Heart right ventricle (tissue), 16 donors: ENCODE measurements around the gene ZNF778. TPM values are rescaled to one million over a fixed set of nuclear protein-coding genes. Genes with fewer than 3 reads are reported as not detected.
A peak's percentile ranks its signal among the peaks of the same experiment; 100 is the strongest.
"Not testable (repeated sequence)": the region's sequence is repeated elsewhere in the genome, so short reads cannot be mapped to it uniquely, and the experiment has no call there.

Experiments used
- ATAC-seq, 8 donors: fragments of 200-7000 bp; cut with Tn5 transposase; one replicate each; pipeline ENCODE4 v1.9.1; 2020; ENCODE audit warnings: mild to moderate bottlenecking in 8 of 8, moderate library complexity in 8 of 8, moderate number of reproducible peaks in 1 of 8
- DNase-seq, 2 donors: peaks; one replicate each; pipeline ENCODE4 v3.0.0-alpha.2; 2020
- H3K27ac ChIP-seq, 10 donors: fragments of 200-600 bp; sonication (generic) in 2 of 10; one replicate each; pipeline versions ENCODE4 v1.5.0 to v1.8.0; 2020 to 2022; ENCODE audit warnings: mild to moderate bottlenecking in 3 of 10
- H3K27me3 ChIP-seq, 7 donors: fragments of 200-600 bp; one replicate each; pipeline ENCODE4 v1.8.0; 2021 to 2022; ENCODE audit warnings: mild to moderate bottlenecking in 2 of 7
- H3K36me3 ChIP-seq, 9 donors: fragments of 200-600 bp; sonication (generic) in 1 of 9; one replicate each; pipeline versions ENCODE4 v1.5.0 to v1.8.0; 2020 to 2022; ENCODE audit warnings: mild to moderate bottlenecking in 2 of 9
- H3K4me1 ChIP-seq, 9 donors: fragments of 200-600 bp; sonication (generic) in 1 of 9; one replicate each; pipeline versions ENCODE4 v1.5.0 to v1.8.0; 2020 to 2022; ENCODE audit warnings: mild to moderate bottlenecking in 4 of 9
- H3K4me3 ChIP-seq, 10 donors: fragments of 200-600 bp; sonication (generic) in 2 of 10; one replicate each; pipeline versions ENCODE4 v1.5.0 to v1.8.0; 2020 to 2022; ENCODE audit warnings: mild to moderate bottlenecking in 7 of 10, moderate library complexity in 2 of 10
- H3K9me3 ChIP-seq, 11 donors: fragments of 200-600 bp in 10 of 11; sonication (generic) in 2 of 11; one replicate each; pipeline versions ENCODE4 v1.5.0 to v1.8.0; 2013 to 2022; ENCODE audit warnings: mild to moderate bottlenecking in 2 of 11, control low read depth in 1 of 11, moderate library complexity in 1 of 11
- WGBS, 2 donors: extraction: QIAGEN DNeasy Blood & Tissue Kit; methylation state at CpG; one replicate each; pipeline ENCODE4 v1.1.7; 2013; ENCODE audit warnings: inconsistent platforms in 1 of 2; 5-methylcytosine and 5-hydroxymethylcytosine counted together
- intact Hi-C, 10 donors: fragments of 100-400 bp; cut with DNase I; formaldehyde crosslinking; loops; one replicate each; pipeline versions ENCODE4 v1.11.1 to v1.14.2; 2022
- polyA plus RNA-seq, 2 donors: library from polyadenylated mRNA; stranded (reverse); fragments of 200-250 nt; gene quantifications; one replicate each; pipeline ENCODE4 v1.2.3, GENCODE V29; 2013
- total RNA-seq, 10 donors: library from RNA; stranded (reverse); fragmentation: NEBNext Ultra II Directional in 3 of 10; extraction: Animal tissue kit (Norgen Biotek cat#: 25700) in 3 of 10; gene quantifications; one replicate each; pipeline versions ENCODE4 v1.2.1 to v1.2.4, GENCODE V29; 2021 to 2023
- TF ChIP-seq, protein P1 (sequence below), 9 donors: fragments of 200-600 bp; sonication (generic) in 2 of 9; IDR thresholded peaks; one replicate each; pipeline versions ENCODE4 v1.5.0 to v1.8.0; 2021 to 2022; ENCODE audit warnings: antibody characterized with exemption in 9 of 9, mild to moderate bottlenecking in 5 of 9, moderate library complexity in 1 of 9
- donor health status: Arrhythmogenic right ventricular cardiomyopathy.
- donor health status: ischemic (EF 13 %, LVEDD 7.1; RV severe dilation, severe dysfunction).
- donor health status: healthy with polysubstance abuse.
- donor health status: DM: no; HTN: yes; CAD: no.
- donor health status: DM: no; HTN: no; CAD: no.
- donor health status: ischemic (EF 25% LVEDD 6.9; RV normal size, moderate dysfunction).
- donor health status: ischemic (EF 25% LVEDD 5.7; RV mildly dilated, moderate dysfunction).
- donor health status: healthy.
- donor health status: DM: yes; HTN: yes; CAD: no.
- donor health status: Ischemic cardiomyopathy.
- donor health status: ischemic (EF 35%, LVEDD 5.7; RV mildly dilated, moderate dysfunction).
- donor health status: nonischemic (EF 11% LVEDD 7.7; RV severe dilation, severe dysfunction).
- donor health status: DM: yes; HTN: yes; CAD: no.
- donor health status: PGD.
- donor health status: ischemic (EF 29% LVEDD 5.4; RV normal size, mild dysfunction).
- donor health status: nonischemic (EF 23%, LVEDD 6.1; RV moderate dilation, normal function).

The ZNF778 gene
- total and polyA plus RNA-seq, 12 donors = 1.7 to 11.3 (median 8.2) TPM

- no peak overlapping the region for H3K4me3 ChIP-seq
- TF ChIP-seq, protein P1, sequence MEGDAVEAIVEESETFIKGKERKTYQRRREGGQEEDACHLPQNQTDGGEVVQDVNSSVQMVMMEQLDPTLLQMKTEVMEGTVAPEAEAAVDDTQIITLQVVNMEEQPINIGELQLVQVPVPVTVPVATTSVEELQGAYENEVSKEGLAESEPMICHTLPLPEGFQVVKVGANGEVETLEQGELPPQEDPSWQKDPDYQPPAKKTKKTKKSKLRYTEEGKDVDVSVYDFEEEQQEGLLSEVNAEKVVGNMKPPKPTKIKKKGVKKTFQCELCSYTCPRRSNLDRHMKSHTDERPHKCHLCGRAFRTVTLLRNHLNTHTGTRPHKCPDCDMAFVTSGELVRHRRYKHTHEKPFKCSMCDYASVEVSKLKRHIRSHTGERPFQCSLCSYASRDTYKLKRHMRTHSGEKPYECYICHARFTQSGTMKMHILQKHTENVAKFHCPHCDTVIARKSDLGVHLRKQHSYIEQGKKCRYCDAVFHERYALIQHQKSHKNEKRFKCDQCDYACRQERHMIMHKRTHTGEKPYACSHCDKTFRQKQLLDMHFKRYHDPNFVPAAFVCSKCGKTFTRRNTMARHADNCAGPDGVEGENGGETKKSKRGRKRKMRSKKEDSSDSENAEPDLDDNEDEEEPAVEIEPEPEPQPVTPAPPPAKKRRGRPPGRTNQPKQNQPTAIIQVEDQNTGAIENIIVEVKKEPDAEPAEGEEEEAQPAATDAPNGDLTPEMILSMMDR (IDR thresholded peaks at IDR 0.05) = no peak
- peak in 1 of 2 donors; percentile 12 for DNase-seq
- no peaks in the 10 kb centered on the region for H3K9me3 ChIP-seq
- H3K27ac ChIP-seq = no peak overlapping the region
- WGBS, 2 donors = 63 to 72% methylated on average over 28 of the region's 28 CpGs
- ATAC-seq = no peak
- H3K27me3 ChIP-seq = peaks cover 0 to 24% (median 0%) of the 10 kb centered on the region in 7 donors
- peaks cover 0 to 12% (median 8%) of the 10 kb centered on the region in 9 donors for H3K4me1 ChIP-seq
- H3K36me3 ChIP-seq = no peaks in the 10 kb centered on the region
- intact Hi-C loops = no loop called here
Observed at GRCh38 chr16:89190150-89190958, 27.1 kb upstream of the ZNF778 start.

GRCh38 chr16:89191033-89191900 is 26.2 kb upstream of the ZNF778 start:
- H3K27me3 ChIP-seq = peaks cover 0 to 24% (median 0%) of the 10 kb centered on the region in 7 donors
- no peak overlapping the region for H3K27ac ChIP-seq
- TF ChIP-seq, protein P1 (IDR thresholded peaks at IDR 0.05) = no peak
- H3K4me3 ChIP-seq = peak overlapping the region in 4 of 10 donors; percentile 45 to 54 (median 47)
- peak in 1 of 2 donors; percentile 15 for DNase-seq
- intact Hi-C loops = no loop called here
- ATAC-seq = peak in 2 of 8 donors; percentile 1 to 12
- peaks cover 0 to 12% (median 8%) of the 10 kb centered on the region in 9 donors for H3K4me1 ChIP-seq
- WGBS, 2 donors = 41 to 49% methylated on average over 40 to 44 of the region's 44 CpGs
- H3K36me3 ChIP-seq = no peaks in the 10 kb centered on the region
- H3K9me3 ChIP-seq = no peaks in the 10 kb centered on the region

- peaks cover 0 to 24% (median 0%) of the 10 kb centered on the region in 7 donors for H3K27me3 ChIP-seq
- H3K36me3 ChIP-seq = no peaks in the 10 kb centered on the region
- H3K9me3 ChIP-seq = no peaks in the 10 kb centered on the region
- TF ChIP-seq, protein P1 (IDR thresholded peaks at IDR 0.05) = no peak
- WGBS, 2 donors = 2 to 3% methylated on average over 13 to 19 of the region's 19 CpGs
- no peak for DNase-seq
- ATAC-seq = peak in 2 of 8 donors; percentile 5 to 9
- intact Hi-C loops = no loop called here
- peak overlapping the region; percentile 29 to 57 (median 45) for H3K4me3 ChIP-seq
- H3K4me1 ChIP-seq = peaks cover 0 to 12% (median 8%) of the 10 kb centered on the region in 9 donors
- H3K27ac ChIP-seq = no peak overlapping the region
Observed at GRCh38 chr16:89191901-89192185, 25.7 kb upstream of the ZNF778 start.

DNA sequence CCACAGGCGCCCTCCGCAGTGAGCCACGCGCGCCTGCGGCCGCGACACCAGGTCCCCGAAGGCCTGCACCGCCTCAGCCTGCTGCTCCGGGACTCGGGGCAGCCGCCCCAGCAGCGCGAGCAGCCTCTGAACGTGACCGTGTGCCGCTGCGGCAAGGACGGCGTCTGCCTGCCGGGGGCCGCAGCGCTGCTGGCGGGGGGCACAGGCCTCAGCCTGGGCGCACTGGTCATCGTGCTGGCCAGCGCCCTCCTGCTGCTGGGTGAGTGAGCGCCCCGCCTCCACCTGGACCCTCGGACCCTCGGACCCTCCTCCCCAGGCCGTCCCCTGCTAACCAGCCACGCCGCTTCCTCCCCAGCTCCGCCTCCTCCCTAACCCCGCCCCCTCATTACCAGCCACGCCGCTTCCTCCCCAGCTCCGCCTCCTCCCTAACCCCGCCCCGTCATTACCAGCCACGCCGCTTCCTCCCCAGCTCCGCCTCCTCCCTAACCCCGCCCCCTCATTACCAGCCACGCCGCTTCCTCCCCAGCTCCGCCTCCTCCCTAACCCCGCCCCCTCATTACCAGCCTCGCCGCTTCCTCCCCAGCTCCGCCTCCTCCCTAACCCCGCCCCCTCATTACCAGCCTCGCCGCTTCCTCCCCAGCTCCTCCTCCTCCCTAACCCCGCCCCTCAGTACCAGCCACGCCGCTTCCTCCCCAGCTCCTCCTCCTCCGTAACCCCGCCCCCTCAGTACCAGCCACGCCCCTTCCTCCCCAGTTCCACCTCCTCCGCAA is 25.1 kb upstream of the ZNF778 start:
- H3K4me3 ChIP-seq = peak overlapping the region; percentile 29 to 57 (median 45)
- peak; percentile 27 to 72 (median 54) for ATAC-seq

More for the DNA sequence above, 25.1 kb upstream of the ZNF778 start:
- H3K9me3 ChIP-seq, intact Hi-C loops, H3K27ac ChIP-seq, H3K36me3 ChIP-seq: not testable (repeated sequence)
- Histone ChIP-seq H3K27me3 (peaks cover 0 to 24% (median 0%) of the 10 kb centered on the region in 7 donors), H3K4me1 (peaks cover 0 to 12% (median 8%) of the 10 kb centered on the region in 9 donors)
- DNase-seq = peak; percentile 73 to 76
- WGBS, 2 donors = 1 to 4% methylated on average over 47 to 62 of the region's 63 CpGs
